Vagina (tissue), 2 donors: Measurements from ENCODE around the gene ANAPC5. TPM values are rescaled to one million over a fixed set of nuclear protein-coding genes. Genes with fewer than 3 reads are reported as not detected.
"Not testable (repeated sequence)": the region's sequence is repeated elsewhere in the genome, so short reads cannot be mapped to it uniquely, and the experiment has no call there.

Source experiments
- DNase-seq, 2 donors: peaks; one replicate each; pipeline ENCODE4 v3.0.0-alpha.2; 2017; ENCODE audit errors: extremely low spot score in 2 of 2
- H3K27ac ChIP-seq: fragments of 200-600 bp; sonication (generic); one replicate; pipeline ENCODE4 v1.5.1; 2019
- H3K27me3 ChIP-seq: fragments of 200-600 bp; sonication (generic); one replicate; pipeline ENCODE4 v1.5.1; 2019
- H3K36me3 ChIP-seq, 2 donors: fragments of 200-600 bp; sonication (generic); one replicate each; pipeline ENCODE4 v1.5.1; 2017 to 2019
- H3K4me1 ChIP-seq: fragments of 200-600 bp; sonication (generic); one replicate; pipeline ENCODE4 v1.5.1; 2019
- H3K4me3 ChIP-seq, 2 donors: fragments of 200-600 bp; sonication (generic); 1 replicate in 1 of 2; 2 replicates in 1 of 2; pipeline ENCODE4 v1.5.1; 2016 to 2019
- H3K9me3 ChIP-seq: fragments of 200-600 bp; sonication (generic); one replicate; pipeline ENCODE4 v1.5.1; 2019
- POLR2A ChIP-seq, 2 donors: fragments of 450-650 bp; IDR thresholded peaks; one replicate each; pipeline ENCODE4 v1.6.1; 2017; ENCODE audit warnings: antibody characterized with exemption in 2 of 2, mild to moderate bottlenecking in 2 of 2, moderate library complexity in 2 of 2
- POLR2AphosphoS5 ChIP-seq, 2 donors: sonication (generic); formaldehyde crosslinking; IDR thresholded peaks; one replicate each; pipeline ENCODE4 v1.9.0; 2017; ENCODE audit warnings: antibody characterized with exemption in 2 of 2, mild to moderate bottlenecking in 2 of 2, low read depth in 1 of 2; ENCODE audit not compliant: insufficient read depth in 1 of 2
- intact Hi-C: fragments of 100-400 bp; cut with DNase I; formaldehyde crosslinking; loops from one replicate; pipeline ENCODE4 v1.15.1; 2023
- total RNA-seq: library from RNA; depleted of rRNA; stranded (reverse); fragments of >200 nt; gene quantifications from one replicate; pipeline ENCODE4 v1.2.3, GENCODE V29; 2016
- TF ChIP-seq, protein P1 (sequence below), 3 experiments: fragments of 450-650 bp in 2 of 3; fragments of 200-600 bp in 1 of 3; sonication (generic) in 1 of 3; IDR thresholded peaks; one replicate each; pipeline ENCODE4 v1.5.1; 2017 to 2019; ENCODE audit warnings: antibody characterized with exemption in 3 of 3, mild to moderate bottlenecking in 2 of 3, moderate library complexity in 2 of 3

Gene ANAPC5
- total RNA-seq, 1 donor from 2014 or later = 143 TPM

DNA sequence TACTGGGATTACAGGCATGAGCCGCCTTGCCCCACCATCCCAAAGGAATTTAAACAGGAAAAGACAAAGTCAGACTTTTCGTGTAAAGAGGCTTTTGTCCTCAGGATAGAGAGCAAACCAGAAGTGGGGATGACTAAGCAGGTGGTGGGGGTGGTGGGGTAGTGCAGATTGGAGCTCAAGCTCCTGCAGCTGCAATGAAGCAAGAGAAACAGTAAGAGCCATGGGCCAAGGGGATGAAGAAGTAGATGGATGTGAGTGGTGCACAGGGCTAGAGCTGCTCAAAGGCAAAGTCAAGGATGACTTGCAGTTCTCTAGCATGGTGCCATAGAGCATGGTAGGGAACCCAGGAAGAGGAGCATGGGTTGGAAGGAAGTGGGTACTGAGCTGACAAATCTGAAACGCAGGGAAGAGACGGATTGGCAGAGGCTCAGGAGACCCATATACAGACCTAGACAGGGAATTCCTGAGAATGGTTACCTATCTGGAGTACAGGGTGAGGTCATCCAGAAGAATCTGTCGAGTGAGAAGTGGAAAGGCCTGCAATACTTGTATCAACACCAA lies 36.3 kb upstream of the ANAPC5 start:
- Histone ChIP-seq H3K27ac (no peak overlapping the region), H3K9me3 (no peaks in the 10 kb centered on the region), H3K4me3 (no peak overlapping the region), H3K27me3 (no peaks in the 10 kb centered on the region), H3K36me3 (no peaks in the 10 kb centered on the region), H3K4me1 (no peaks in the 10 kb centered on the region)
- no peak for DNase-seq
- intact Hi-C loops = no loop called here
- TF ChIP-seq, protein P1, sequence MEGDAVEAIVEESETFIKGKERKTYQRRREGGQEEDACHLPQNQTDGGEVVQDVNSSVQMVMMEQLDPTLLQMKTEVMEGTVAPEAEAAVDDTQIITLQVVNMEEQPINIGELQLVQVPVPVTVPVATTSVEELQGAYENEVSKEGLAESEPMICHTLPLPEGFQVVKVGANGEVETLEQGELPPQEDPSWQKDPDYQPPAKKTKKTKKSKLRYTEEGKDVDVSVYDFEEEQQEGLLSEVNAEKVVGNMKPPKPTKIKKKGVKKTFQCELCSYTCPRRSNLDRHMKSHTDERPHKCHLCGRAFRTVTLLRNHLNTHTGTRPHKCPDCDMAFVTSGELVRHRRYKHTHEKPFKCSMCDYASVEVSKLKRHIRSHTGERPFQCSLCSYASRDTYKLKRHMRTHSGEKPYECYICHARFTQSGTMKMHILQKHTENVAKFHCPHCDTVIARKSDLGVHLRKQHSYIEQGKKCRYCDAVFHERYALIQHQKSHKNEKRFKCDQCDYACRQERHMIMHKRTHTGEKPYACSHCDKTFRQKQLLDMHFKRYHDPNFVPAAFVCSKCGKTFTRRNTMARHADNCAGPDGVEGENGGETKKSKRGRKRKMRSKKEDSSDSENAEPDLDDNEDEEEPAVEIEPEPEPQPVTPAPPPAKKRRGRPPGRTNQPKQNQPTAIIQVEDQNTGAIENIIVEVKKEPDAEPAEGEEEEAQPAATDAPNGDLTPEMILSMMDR (IDR thresholded peaks at IDR 0.05) = no peak
- TF ChIP-seq POLR2AphosphoS5 (IDR thresholded peaks at IDR 0.05; ENCODE audit: insufficient read depth in 1 of 2, low read depth in 1 of 2) (no peak), POLR2A (IDR thresholded peaks at IDR 0.05) (no peak)

DNA sequence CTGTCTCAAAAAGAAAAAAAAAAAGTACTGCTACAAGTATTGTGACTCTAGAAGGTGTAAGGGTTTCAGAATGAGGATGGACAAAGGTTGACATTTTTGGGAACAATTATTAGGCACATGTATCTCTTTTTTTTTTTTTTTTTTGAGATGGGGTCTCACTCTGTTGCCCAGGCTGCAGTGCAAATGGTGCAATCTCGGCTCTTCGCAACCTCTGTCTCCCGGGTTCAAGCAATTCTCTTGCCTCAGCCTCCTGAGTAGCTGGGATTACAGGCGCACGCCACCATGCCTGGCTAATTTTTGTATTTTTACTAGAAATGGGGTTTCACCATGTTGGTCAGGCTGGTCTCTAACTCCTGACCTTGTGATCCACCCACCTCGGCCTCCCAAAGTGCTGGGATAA lies 32.7 kb upstream of the ANAPC5 start:
- H3K36me3 ChIP-seq, H3K27me3 ChIP-seq, intact Hi-C loops, H3K27ac ChIP-seq, H3K4me3 ChIP-seq, H3K4me1 ChIP-seq, H3K9me3 ChIP-seq, DNase-seq: not testable (repeated sequence)

DNA sequence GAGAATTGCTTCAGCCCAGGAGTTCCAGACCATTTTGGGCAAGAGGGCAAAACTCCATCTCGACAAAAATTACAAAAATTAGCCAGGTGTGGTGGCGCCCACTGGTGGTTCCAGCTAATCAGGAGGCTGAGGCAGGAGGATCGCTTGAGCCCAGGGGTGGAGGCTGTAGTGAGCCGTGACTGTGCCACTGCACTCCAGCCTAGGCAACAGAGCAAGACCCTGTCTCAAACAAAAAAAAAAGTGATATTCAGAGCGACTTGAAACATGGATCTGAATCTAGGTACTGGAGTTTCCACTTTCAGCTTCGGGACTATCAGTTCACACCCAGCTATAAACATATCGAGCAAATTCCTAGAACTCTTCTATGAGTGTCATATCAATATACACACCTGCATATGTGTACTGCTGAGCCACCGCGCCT lies 31.4 kb upstream of the ANAPC5 start:
- no peaks in the 10 kb centered on the region for H3K36me3 ChIP-seq
- DNase-seq = no peak
- H3K4me3 ChIP-seq = no peak overlapping the region
- H3K9me3 ChIP-seq = no peaks in the 10 kb centered on the region
- no peaks in the 10 kb centered on the region for H3K27me3 ChIP-seq
- intact Hi-C loops = no loop called here
- no peak overlapping the region for H3K27ac ChIP-seq
- TF ChIP-seq, protein P1 (IDR thresholded peaks at IDR 0.05) = no peak
- no peak for TF ChIP-seq POLR2AphosphoS5 (IDR thresholded peaks at IDR 0.05; ENCODE audit: insufficient read depth in 1 of 2, low read depth in 1 of 2)
- no peak for TF ChIP-seq POLR2A (IDR thresholded peaks at IDR 0.05)
- H3K4me1 ChIP-seq = no peaks in the 10 kb centered on the region

DNA sequence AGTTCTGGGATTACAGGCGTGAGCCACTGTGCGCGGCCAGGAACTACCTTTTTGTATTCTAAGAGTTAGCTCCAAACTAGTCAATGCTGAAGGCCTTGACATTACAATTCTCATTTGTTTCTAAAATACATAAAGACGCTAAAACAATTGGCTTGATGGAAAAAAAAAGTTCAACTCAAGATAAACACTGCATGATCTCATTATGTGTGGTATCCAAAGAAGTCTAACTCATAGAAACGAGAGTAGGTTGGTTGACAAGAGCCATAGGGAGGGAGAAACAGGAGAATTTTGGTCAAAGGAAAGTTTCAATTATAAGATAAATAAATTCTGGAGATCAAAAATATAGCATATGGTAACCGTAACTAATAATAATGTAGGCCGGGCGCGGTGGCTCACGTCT lies 27.7 kb upstream of the ANAPC5 start:
- TF ChIP-seq, protein P1 (IDR thresholded peaks at IDR 0.05) = no peak
- TF ChIP-seq POLR2A (IDR thresholded peaks at IDR 0.05) = no peak
- TF ChIP-seq POLR2AphosphoS5 (IDR thresholded peaks at IDR 0.05; ENCODE audit: insufficient read depth in 1 of 2, low read depth in 1 of 2) = no peak
- Histone ChIP-seq H3K4me3 (no peak overlapping the region), H3K9me3 (no peaks in the 10 kb centered on the region), H3K36me3 (no peaks in the 10 kb centered on the region), H3K4me1 (no peaks in the 10 kb centered on the region), H3K27ac (no peak overlapping the region), H3K27me3 (no peaks in the 10 kb centered on the region)
- intact Hi-C loops = no loop called here
- no peak for DNase-seq

DNA sequence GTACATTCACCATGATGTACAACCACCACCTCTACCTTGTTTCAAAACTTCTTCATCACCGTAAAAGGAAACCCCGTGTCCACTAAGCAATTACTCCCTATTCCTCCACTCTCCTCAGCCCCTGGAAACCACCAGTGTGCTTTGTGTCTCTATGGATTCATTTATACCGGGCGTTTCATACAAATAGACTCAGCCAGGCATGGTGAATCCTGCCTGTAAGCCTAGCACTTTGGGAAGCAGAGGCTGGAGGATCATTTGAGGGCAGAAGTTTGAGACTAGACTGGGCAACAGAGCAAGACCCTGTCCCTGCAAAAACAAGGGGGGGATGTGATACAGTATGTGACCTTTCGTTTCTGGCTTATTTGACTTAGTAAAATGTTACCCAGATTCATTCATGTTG lies 26.5 kb upstream of the ANAPC5 start:
- TF ChIP-seq POLR2AphosphoS5 (IDR thresholded peaks at IDR 0.05; ENCODE audit: insufficient read depth in 1 of 2, low read depth in 1 of 2) = no peak
- TF ChIP-seq, protein P1 (IDR thresholded peaks at IDR 0.05) = no peak
- no peak for TF ChIP-seq POLR2A (IDR thresholded peaks at IDR 0.05)
- Histone ChIP-seq H3K4me3 (no peak overlapping the region), H3K27ac (no peak overlapping the region), H3K36me3 (no peaks in the 10 kb centered on the region), H3K27me3 (no peaks in the 10 kb centered on the region), H3K9me3 (no peaks in the 10 kb centered on the region), H3K4me1 (no peaks in the 10 kb centered on the region)
- no peak for DNase-seq
- intact Hi-C loops = no loop called here
